ENCODE data around the gene APRT. TPM values are rescaled to one million over a fixed set of nuclear protein-coding genes. Genes with fewer than 3 reads are reported as not detected.

Gene APRT
- total and polyA plus RNA-seq, 4 experiments from 2014 or later, result 171 to 624 (median 372) TPM

DNA sequence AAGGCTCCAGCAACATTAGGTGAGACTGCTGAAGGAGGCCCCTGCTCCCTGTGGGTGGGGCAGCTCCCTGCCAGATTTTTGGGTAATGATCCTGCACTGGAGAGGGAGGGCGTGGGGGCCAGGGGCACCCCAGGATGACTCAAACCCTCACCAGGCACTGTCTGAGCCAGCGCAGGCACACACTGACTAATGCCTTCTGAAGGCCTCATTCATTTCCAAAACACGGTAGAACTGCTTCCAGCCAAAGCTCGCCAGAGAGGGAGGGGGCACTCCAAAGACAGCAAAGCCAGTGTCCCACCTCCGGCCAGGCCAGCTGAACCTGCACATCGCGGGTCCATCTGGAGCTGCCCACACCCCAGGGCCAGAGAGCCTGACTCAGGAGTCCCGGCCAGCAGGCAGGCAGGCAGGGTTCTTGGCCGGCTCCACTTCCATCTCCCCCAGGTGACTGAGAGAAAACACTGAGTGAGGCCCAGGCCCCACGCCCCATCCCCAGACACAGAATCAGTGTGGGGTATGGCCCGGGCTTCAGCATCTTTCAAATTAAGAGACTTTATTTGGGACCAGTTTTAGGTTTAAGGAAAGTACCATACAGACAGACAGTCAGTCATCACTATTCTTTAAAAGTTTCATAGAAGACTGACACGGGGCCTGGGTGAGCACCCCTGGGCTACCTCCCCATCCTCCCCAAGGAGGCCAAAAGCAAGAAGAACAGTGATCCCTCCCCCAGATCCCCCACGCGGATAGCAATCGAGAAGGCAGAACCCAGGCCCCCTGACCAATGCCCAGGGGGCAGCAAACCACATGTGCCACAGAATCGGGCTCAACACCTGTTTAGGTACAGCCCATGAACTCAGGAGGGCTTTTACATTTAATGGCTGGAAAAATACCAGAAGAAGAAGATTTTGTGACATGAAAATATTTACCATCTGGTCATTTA lies 29.0 kb downstream of the APRT start:
- ChIA-PET POLR2A (ENCODE audit: partially characterized antibody) (interaction anchor here (0.5 to 8.8 kb wide), 25 partner anchors 9 to 459 kb away, joined by 3 to 206 read pairs (median 9); partner anchors contain the start of genes APRT, CDT1, CTU2 and GALNS), CTCF (ENCODE audit: partially characterized antibody) (interaction anchor here (0.7 to 10.7 kb wide), 18 partner anchors 16 to 384 kb away, joined by 3 to 137 read pairs (median 4); partner anchors contain the start of genes APRT, GALNS and TRAPPC2L)
- intact Hi-C loops (cut with micrococcal nuclease), result loop anchor here (2.0 to 5.0 kb wide), 2 partner anchors 24 to 95 kb away; partner anchors contain the start of gene SNAI3
- Histone ChIP-seq H3K27me3 (ENCODE audit: insufficient read depth, low read length) (no peaks in the 10 kb centered on the region), H3K4me1 (ENCODE audit: insufficient read depth, low read length) (peaks cover 67% of the 10 kb centered on the region), H3K36me3 (ENCODE audit: insufficient read depth, low read length) (no peaks in the 10 kb centered on the region), H3K9me3 (ENCODE audit: control insufficient read depth in 1 of 2, low read length in 2 of 2) (no peaks in the 10 kb centered on the region), H3K4me3 (ENCODE audit: low read length in 2 of 2) (peak overlapping the region; percentile 26 to 70), H3K27ac (ENCODE audit: low read depth, low read length) (peak overlapping the region; percentile 74)
- peak overlapping the region; percentile 81 to 97 (median 90) for H3K4me3 Mint-ChIP-seq
- peaks cover 0 to 16% of the 10 kb centered on the region in 2 donors for H3K36me3 Mint-ChIP-seq
- peak overlapping the region; percentile 95 to 98 (median 95) for H3K27ac Mint-ChIP-seq
- peaks cover 0 to 1% (median 0%) of the 10 kb centered on the region in 8 donors for H3K9me3 Mint-ChIP-seq
- no peaks in the 10 kb centered on the region for H3K27me3 Mint-ChIP-seq
- peak in 1 of 5 donors; percentile 86 for DNase-seq
- H3K4me1 Mint-ChIP-seq, result peaks cover 30 to 59% (median 47%) of the 10 kb centered on the region in 4 donors

DNA sequence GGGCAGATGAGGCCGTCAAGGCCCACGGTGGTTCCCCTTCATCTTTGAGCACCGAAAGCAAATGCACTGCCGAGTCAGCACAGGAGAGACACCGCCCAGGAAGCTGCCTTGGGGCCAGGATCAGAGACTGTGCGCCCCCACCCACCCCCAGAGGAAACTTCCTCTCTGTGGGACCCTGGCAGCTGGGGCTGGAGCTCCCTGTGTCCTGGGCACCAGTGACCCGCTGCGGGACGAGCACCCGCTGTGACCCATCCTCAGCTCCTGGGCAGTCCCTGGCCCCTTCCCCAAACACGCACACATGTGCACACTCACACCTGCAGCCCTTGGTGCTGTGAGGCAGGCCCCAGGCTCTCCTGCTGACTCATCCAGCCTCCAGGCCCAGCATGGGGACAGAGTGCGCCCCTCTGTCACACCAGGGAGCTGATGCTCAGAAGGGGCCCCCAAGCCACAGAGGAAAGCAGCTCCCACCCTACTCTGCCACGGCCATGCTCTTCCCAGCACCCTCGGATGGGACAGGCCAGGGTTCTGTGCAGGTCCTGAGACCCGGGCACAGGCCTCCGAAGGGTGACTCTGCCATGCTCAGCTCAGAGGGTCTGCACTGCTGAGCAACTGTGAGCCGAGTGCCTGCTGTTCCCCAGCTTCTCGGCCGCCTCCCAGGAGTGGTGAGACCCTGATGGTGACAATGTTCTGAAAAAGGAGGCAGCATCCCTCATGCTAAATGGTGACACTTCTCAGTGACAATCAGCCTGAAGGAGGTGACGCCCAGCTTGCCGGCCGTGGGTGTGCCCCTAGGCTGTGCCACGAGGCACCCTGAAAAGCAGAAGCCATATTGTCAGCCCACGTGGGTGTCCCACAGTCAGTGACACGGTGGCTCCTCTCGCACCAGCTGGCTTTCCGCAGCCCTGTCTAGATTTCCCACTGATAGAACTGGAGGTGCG lies 30.3 kb downstream of the APRT start:
- H3K27ac Mint-ChIP-seq, result peak overlapping the region; percentile 95 to 98 (median 95)
- H3K9me3 Mint-ChIP-seq, result peaks cover 0 to 1% (median 0%) of the 10 kb centered on the region in 8 donors
- H3K4me1 ChIP-seq (ENCODE audit: insufficient read depth, low read length), result peaks cover 67% of the 10 kb centered on the region
- H3K9me3 ChIP-seq (ENCODE audit: control insufficient read depth in 1 of 2, low read length in 2 of 2), result no peaks in the 10 kb centered on the region
- peak overlapping the region; percentile 74 for H3K27ac ChIP-seq (ENCODE audit: low read depth, low read length)
- H3K27me3 ChIP-seq (ENCODE audit: insufficient read depth, low read length), result no peaks in the 10 kb centered on the region
- H3K4me3 Mint-ChIP-seq, result peak overlapping the region; percentile 81 to 97 (median 90)
- H3K36me3 Mint-ChIP-seq, result peaks cover 0 to 20% of the 10 kb centered on the region in 2 donors
- DNase-seq, result peak; percentile 71 to 83 (median 72)
- H3K27me3 Mint-ChIP-seq, result no peaks in the 10 kb centered on the region
- ChIA-PET CTCF (ENCODE audit: partially characterized antibody) (interaction anchor here (0.9 to 10.7 kb wide), 14 partner anchors 18 to 434 kb away, joined by 3 to 137 read pairs (median 8); partner anchors contain the start of genes APRT, GALNS and TRAPPC2L), POLR2A (ENCODE audit: partially characterized antibody) (interaction anchor here (0.8 to 8.8 kb wide), 29 partner anchors 8 to 1092 kb away, joined by 3 to 206 read pairs (median 6); partner anchors contain the start of genes APRT, CDK10, CDT1 and CTU2)
- no peaks in the 10 kb centered on the region for H3K36me3 ChIP-seq (ENCODE audit: insufficient read depth, low read length)
- intact Hi-C loops (cut with micrococcal nuclease), result loop anchor here (1.0 to 5.0 kb wide), 6 partner anchors 15 to 94 kb away; partner anchors contain the start of genes SNAI3 and TRAPPC2L
- peaks cover 31 to 64% (median 50%) of the 10 kb centered on the region in 4 donors for H3K4me1 Mint-ChIP-seq
- peak overlapping the region in 1 of 2 donors; percentile 70 for H3K4me3 ChIP-seq (ENCODE audit: low read length in 2 of 2)

GRCh38 chr16:88780142-88781062 lies 31.3 kb downstream of the APRT start:
- H3K4me3 Mint-ChIP-seq, result peak overlapping the region; percentile 81 to 97 (median 90)
- H3K27me3 Mint-ChIP-seq, result no peaks in the 10 kb centered on the region
- H3K4me1 Mint-ChIP-seq, result peaks cover 32 to 70% (median 50%) of the 10 kb centered on the region in 4 donors
- Histone ChIP-seq H3K4me3 (ENCODE audit: low read length in 2 of 2) (peak overlapping the region in 1 of 2 donors; percentile 70), H3K36me3 (ENCODE audit: insufficient read depth, low read length) (no peaks in the 10 kb centered on the region), H3K4me1 (ENCODE audit: insufficient read depth, low read length) (peaks cover 62% of the 10 kb centered on the region), H3K27ac (ENCODE audit: low read depth, low read length) (peak overlapping the region; percentile 74), H3K9me3 (ENCODE audit: control insufficient read depth in 1 of 2, low read length in 2 of 2) (no peaks in the 10 kb centered on the region), H3K27me3 (ENCODE audit: insufficient read depth, low read length) (no peaks in the 10 kb centered on the region)
- no peak for DNase-seq
- POLR2A ChIA-PET (ENCODE audit: partially characterized antibody), result interaction anchor here (0.8 to 8.8 kb wide), 19 partner anchors 12 to 160 kb away, joined by 3 to 206 read pairs (median 18); partner anchors contain the start of genes APRT, CDT1, CTU2 and CYBA
- intact Hi-C loops (cut with micrococcal nuclease), result loop anchor here (1.0 to 5.0 kb wide), 5 partner anchors 14 to 93 kb away; partner anchors contain the start of genes SNAI3 and TRAPPC2L
- H3K36me3 Mint-ChIP-seq, result peaks cover 0 to 21% of the 10 kb centered on the region in 2 donors
- CTCF ChIA-PET (ENCODE audit: partially characterized antibody), result interaction anchor here (0.9 to 10.7 kb wide), 11 partner anchors 12 to 435 kb away, joined by 3 to 137 read pairs (median 11); partner anchors contain the start of genes APRT, GALNS and TRAPPC2L
- peak overlapping the region; percentile 95 to 98 (median 95) for H3K27ac Mint-ChIP-seq
- peaks cover 0 to 1% (median 0%) of the 10 kb centered on the region in 8 donors for H3K9me3 Mint-ChIP-seq

DNA sequence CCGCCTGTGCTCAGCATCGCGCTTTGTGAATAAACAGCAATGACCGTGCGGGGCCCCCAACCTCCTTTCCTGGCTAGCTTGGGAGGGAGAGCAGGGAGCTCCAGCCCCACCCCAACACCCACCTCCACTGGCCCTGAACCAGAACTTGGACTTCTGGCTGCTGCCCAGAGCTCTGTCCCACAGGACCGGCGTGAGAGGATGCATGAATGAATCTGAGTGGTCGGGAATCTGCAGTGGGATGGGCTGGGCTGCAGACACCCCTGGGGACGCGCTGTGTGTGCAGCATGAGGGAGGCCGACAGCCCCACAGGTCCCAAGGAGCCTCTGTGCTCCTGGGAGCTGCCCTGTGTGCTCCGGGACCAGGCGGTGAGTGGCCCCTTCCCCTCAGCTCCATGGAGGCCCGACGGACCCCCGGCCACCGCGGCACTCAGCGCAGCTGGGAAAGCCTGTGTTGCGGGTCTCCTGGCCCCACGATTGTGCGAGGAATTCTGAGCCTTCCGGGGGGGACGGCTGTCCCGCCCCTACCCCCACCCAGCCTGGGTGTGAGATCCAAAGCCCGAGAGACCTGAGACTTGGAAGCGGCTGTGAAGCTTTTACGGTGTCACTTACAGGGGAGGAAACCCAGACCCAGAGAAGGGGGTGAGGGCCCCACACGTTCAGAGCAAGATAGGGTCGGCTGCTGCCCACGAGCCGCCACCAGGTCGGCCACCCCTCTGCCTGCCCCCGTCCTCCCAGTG lies 32.2 kb downstream of the APRT start:
- ChIA-PET CTCF (ENCODE audit: partially characterized antibody) (interaction anchor here (0.5 to 10.7 kb wide), 9 partner anchors 11 to 147 kb away, joined by 3 to 137 read pairs (median 20); partner anchors contain the start of genes APRT, GALNS and TRAPPC2L), POLR2A (ENCODE audit: partially characterized antibody) (interaction anchor here (2.7 to 8.8 kb wide), 9 partner anchors 11 to 160 kb away, joined by 13 to 206 read pairs (median 62); partner anchors contain the start of genes APRT, CDT1, CTU2 and GALNS)
- no peaks in the 10 kb centered on the region for H3K9me3 ChIP-seq (ENCODE audit: control insufficient read depth in 1 of 2, low read length in 2 of 2)
- peaks cover 66% of the 10 kb centered on the region for H3K4me1 ChIP-seq (ENCODE audit: insufficient read depth, low read length)
- Mint-ChIP-seq H3K4me3 (peak overlapping the region in 7 of 8 donors; percentile 81 to 97 (median 93)), H3K27me3 (no peaks in the 10 kb centered on the region), H3K9me3 (peaks cover 0 to 1% (median 0%) of the 10 kb centered on the region in 8 donors), H3K36me3 (peaks cover 0 to 21% of the 10 kb centered on the region in 2 donors), H3K27ac (peak overlapping the region; percentile 95 to 98 (median 95)), H3K4me1 (peaks cover 32 to 73% (median 52%) of the 10 kb centered on the region in 4 donors)
- intact Hi-C loops (cut with micrococcal nuclease), result loop anchor here (2.0 to 5.0 kb wide), 2 partner anchors 13 to 92 kb away; partner anchors contain the start of gene SNAI3
- H3K27ac ChIP-seq (ENCODE audit: low read depth, low read length), result peak overlapping the region; percentile 74
- H3K36me3 ChIP-seq (ENCODE audit: insufficient read depth, low read length), result no peaks in the 10 kb centered on the region
- peak overlapping the region in 1 of 2 donors; percentile 70 for H3K4me3 ChIP-seq (ENCODE audit: low read length in 2 of 2)
- no peak for DNase-seq
- H3K27me3 ChIP-seq (ENCODE audit: insufficient read depth, low read length), result no peaks in the 10 kb centered on the region

GRCh38 chr16:88778541-88779065 lies 33.1 kb downstream of the APRT start:
- H3K4me3 ChIP-seq (ENCODE audit: low read length in 2 of 2), result no peak overlapping the region
- Mint-ChIP-seq H3K4me1 (peaks cover 31 to 74% (median 55%) of the 10 kb centered on the region in 4 donors), H3K36me3 (peaks cover 0 to 23% of the 10 kb centered on the region in 2 donors), H3K27ac (peak overlapping the region in 6 of 7 donors; percentile 70 to 95 (median 80)), H3K27me3 (no peaks in the 10 kb centered on the region), H3K4me3 (no peak overlapping the region), H3K9me3 (peaks cover 0 to 1% (median 0%) of the 10 kb centered on the region in 8 donors)
- POLR2A ChIA-PET (ENCODE audit: partially characterized antibody), result interaction anchor here (5.0 to 8.8 kb wide), 3 partner anchors 10 to 33 kb away, joined by 62 to 206 read pairs (median 138); partner anchors contain the start of genes APRT and CDT1
- no peaks in the 10 kb centered on the region for H3K9me3 ChIP-seq (ENCODE audit: control insufficient read depth in 1 of 2, low read length in 2 of 2)
- H3K27ac ChIP-seq (ENCODE audit: low read depth, low read length), result peak overlapping the region; percentile 74
- H3K4me1 ChIP-seq (ENCODE audit: insufficient read depth, low read length), result peaks cover 73% of the 10 kb centered on the region
- no peaks in the 10 kb centered on the region for H3K36me3 ChIP-seq (ENCODE audit: insufficient read depth, low read length)
- intact Hi-C loops (cut with micrococcal nuclease), result no loop called here
- H3K27me3 ChIP-seq (ENCODE audit: insufficient read depth, low read length), result no peaks in the 10 kb centered on the region
- DNase-seq, result no peak
- CTCF ChIA-PET (ENCODE audit: partially characterized antibody), result interaction anchor here (3.7 to 10.7 kb wide), 3 partner anchors 24 to 41 kb away, joined by 20 to 137 read pairs (median 64); no protein-coding TSS in a partner anchor
